LHCN-M2 (cell line): ENCODE data around the gene CDKN2C. TPM values are rescaled to one million over a fixed set of nuclear protein-coding genes. Genes with fewer than 3 reads are reported as not detected.

Experiments
- total RNA-seq: library from RNA; depleted of rRNA; stranded (reverse); fragments of >200 nt; gene quantifications from 2 replicates; pipeline ENCODE4 v1.2.3, GENCODE V29; 2014; rRNA removed

Gene CDKN2C
- total RNA-seq, 1 experiment from 2014 or later, result 85.2 TPM

Other genes with a start within 250 kb of the CDKN2C start
- gene FAF1, start 10.0 kb upstream of the CDKN2C start, total RNA-seq, result 65.6 and 71.9 TPM in 2 replicates
- not detected in 2 replicates for gene C1orf185, start 132.0 kb downstream of the CDKN2C start, total RNA-seq